ENCODE data around the gene GLO1.

- TF ChIP-seq POLR2A (IDR thresholded peaks at IDR 0.05; ENCODE audit: low read depth, low read length) (no peak), TAF1 (IDR thresholded peaks at IDR 0.05; ENCODE audit: low read depth, low read length) (no peak), POU2F2 (IDR thresholded peaks at IDR 0.05; ENCODE audit: low read depth, low read length) (no peak), POLR2AphosphoS5 (IDR thresholded peaks at IDR 0.05; ENCODE audit: low read depth, low read length) (no peak), SPI1 (IDR thresholded peaks at IDR 0.05; ENCODE audit: low read depth, low read length) (no peak)
These were observed 24.7 kb downstream of the GLO1 start for GRCh38 chr6:38678178-38678760.
